CD4-positive, alpha-beta T cell treated with Interferon alpha-2 for 1 hour (primary cell): Measurements from ENCODE around the gene NAB1.
A peak's percentile ranks its signal among the peaks of the same experiment; 100 is the strongest.
"Not testable (repeated sequence)": the region's sequence is repeated elsewhere in the genome, so short reads cannot be mapped to it uniquely, and the experiment has no call there.

ENCODE experiments used
- DNase-seq, 2 donors: peaks; one replicate each; pipeline ENCODE4 v3.0.0-alpha.2; 2020 to 2022

Gene NAB1, protein sequence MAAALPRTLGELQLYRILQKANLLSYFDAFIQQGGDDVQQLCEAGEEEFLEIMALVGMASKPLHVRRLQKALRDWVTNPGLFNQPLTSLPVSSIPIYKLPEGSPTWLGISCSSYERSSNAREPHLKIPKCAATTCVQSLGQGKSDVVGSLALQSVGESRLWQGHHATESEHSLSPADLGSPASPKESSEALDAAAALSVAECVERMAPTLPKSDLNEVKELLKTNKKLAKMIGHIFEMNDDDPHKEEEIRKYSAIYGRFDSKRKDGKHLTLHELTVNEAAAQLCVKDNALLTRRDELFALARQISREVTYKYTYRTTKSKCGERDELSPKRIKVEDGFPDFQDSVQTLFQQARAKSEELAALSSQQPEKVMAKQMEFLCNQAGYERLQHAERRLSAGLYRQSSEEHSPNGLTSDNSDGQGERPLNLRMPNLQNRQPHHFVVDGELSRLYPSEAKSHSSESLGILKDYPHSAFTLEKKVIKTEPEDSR

DNA sequence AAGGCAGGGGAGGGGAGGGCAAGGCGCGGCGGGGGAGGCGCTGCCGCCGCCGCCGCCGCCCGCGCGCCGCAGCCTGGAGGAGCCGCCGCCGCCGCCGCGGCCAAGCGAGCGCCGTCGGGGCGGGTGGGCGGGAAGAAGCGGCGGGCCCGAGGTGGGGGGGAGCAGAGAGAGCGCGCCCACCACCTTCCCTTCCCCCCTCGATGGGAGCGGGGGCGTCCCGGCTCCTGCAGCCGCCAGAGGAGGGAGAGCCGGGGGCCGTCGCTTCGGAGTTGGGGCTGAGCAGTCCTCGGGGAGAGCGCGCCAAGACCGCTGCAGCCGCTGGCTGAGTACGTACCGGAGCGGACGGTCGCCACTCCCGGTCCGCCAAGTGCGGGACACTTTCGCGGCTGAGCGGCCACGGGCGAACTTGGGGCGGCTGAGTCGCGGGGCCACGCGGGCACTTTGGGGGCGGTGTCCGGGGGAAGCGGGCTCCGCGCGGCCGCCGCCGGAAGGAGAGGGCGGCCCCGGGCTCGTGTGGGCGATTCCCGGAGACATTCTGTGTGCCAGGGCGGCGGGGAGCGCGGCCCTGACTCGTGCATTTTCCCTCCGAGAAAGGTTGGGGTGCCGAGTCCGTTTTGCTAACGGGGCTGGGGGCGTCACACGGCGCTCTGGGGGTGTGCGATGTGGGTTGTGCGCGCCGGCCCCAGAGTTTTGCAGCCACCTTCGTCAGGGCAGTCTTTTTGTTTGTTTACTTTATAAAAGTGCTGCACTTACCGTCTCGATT, at the start of gene NAB1:
Gene NAB1 (plus strand): TSS at position 49 of the 763 bp plus-strand sequence. CDS start 10,094 bp downstream, outside the sequence.
- DNase-seq, result peak; percentile 37 to 67

DNA sequence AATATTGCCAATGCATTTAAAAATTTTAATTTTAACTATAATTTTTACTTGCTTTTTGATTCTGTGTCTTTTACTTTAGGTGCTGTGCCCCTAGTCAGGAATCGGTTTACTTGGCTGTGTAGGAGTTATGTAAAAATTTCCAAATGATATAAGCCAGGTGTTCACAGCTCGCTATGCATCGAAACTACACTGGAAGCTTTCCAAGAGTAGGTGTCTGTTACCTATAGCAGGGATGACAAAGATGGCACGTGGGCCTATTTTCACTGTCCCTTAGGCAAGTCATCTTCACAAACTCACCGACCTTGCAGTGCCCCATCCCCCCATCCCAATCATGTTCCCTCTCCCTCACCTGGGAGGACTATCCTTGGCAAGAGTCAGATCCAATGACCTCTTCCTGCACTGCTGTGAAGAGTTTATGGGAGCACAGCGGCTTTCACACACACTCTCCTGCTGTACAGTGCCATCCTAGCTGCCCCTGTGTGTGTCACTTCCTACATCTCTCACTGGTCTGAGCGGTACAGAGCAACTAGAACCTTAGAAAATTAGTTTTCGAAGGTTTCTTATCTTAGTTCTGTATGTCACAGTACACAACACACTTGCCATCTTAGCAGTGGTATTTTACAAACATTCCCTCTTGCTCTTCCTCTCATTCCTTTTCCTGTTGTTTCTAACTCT, 49.2 kb upstream of the NAB1 start:
- DNase-seq, result no peak

DNA sequence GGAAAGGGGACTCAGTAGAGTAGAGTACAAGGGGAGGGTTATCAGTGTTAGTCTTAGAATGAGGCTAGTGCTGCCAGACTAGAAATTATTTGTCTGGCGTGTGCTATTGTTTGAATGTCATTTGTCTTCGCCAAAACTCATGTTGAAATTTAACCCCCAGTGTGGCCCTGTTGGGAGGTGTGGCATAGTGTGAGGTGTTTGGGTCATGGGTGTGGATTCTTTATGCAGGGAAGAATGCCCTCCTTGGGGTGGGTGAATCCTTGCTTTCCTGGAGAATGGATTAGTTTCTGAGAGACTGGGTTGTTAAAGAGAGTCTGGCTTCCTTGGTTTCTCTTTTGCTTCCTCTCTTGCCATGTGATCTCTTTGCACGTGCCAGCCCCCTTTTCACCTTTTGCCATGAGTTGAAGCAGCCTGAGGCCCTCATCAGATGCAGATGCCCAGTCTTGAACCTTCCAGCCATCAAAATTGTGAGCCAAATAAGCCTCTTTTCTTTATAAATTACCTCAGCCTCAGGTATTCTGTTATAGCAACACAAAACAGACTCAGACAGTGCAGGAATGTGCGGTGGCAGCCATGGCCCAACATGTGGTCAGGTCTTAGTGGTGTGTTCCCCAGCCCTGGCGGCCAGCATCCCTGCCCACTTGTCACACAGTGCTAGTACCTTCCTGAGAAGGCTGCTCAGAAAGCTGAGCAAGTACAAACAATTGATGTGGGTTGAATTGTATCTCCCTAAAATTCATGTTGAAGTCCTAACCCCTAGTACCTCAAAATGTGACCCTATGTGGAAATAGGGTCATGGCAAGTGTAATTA, 48.4 kb upstream of the NAB1 start:
- no peak for DNase-seq

DNA sequence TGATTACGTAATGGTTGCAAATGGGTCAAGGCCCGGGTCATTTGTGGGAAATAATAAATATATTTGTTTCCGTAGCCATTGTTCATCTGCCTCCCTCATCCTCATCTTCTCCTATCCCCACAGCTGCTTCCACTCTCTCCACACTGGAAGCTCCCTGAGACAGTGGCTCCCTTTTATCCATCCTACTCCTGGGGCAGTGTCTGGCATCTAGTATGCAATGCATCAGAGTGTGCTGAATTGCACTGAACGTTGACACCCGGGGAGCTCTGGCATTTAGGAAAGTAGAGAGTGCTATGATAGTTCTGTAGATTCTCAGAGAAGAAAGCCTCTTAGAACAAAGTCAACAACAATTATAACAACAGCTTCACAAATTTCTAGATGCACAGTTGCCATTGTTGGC, 45.5 kb upstream of the NAB1 start:
- no peak for DNase-seq

DNA sequence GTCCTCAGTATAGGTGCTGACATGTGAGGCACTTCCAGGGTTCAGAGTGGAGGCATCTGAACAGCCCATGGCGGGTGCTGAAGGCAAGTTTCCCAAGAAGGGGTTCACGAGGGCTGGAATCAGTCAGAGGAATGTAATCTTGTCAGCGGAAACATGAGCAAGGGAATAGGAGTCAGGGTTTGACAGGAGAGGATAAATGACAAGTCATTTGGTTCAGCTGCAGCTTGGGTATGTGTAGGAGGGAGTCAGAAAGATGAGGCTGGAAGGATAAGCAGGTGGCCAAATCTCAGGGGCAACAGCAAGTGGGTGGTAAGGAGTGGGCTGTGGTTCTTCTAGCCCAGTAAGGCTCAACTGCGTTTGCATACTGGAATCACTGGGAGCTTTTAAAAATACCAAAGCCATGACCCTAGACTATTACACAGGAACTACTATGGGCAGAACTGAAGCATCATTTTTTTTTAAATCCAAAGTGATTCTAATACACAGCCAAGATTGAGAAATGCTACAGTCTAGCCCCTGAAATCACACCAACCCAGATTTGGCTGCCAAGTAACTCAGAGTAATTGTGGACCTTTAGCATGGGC, 41.8 kb upstream of the NAB1 start:
- no peak for DNase-seq

DNA sequence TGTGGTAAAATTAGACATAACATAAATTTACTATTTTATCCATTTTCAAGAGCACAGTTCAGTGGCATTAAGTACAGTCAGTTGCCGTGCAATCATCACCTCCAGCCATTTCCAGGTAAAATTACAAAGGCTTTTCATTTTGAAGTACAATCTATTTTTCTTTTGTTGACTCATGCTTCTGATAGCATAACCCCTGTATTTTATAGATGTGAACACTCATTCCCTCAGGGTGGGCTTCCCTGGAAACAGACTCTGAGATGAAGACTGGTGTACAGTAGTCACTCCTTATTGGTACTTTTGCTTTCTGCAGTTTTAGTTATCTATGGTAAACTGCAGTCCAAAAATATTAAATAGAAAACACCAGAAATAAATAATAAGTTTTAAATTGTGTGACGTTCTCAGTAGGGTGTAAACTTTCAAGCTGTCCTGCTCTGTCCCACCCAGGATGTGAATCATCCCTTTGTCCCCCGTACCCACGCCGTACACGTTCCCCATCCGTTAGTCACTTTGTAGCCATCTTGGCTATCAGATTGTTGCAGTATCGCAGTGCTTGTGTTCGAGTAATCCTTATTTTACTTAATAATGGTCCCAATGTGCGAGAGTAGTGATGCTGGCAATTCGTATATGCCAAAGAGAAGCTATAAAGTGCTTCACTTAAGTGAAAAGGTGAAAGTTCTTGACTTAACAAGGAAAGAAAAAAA, 41.1 kb upstream of the NAB1 start:
- no peak for DNase-seq

DNA sequence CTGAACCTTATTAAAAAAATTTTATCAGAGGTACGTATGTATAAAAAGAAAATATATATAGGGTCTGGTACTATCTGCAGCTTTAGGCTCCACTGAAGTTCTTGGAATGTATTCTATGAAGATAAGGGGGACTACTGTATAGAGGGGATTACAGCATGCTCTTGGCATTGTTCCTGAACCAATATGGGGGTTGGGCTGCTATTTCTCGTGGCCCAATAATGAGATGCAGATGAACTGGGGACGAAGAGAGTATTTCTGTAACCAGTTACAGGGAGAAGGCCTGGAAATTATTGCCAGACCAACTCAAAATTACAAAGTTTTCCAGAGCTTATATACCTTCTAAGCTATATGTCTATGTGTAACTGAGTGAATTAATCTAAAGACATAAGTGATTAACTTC, 40.0 kb upstream of the NAB1 start:
- DNase-seq, result not testable (repeated sequence)

DNA sequence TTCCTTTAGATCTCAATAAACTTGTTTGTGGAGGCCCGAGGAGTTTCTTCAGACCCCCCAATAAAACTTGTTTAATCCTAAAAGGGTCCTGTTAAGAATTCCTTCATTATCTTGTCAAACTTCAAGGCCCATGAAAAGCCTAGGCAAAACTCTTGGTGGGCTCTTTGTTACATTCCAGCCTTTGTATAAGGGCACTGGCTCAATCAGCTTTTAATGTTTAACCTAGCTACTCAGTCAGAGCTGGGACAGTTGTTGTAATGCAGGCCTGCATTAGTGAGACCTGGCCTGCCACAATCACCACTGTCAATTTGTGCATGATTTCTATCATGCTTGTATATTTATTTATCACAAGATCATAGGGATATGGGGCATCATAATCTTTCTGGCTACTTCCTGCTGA, 39.5 kb upstream of the NAB1 start:
- DNase-seq, result not testable (repeated sequence)

DNA sequence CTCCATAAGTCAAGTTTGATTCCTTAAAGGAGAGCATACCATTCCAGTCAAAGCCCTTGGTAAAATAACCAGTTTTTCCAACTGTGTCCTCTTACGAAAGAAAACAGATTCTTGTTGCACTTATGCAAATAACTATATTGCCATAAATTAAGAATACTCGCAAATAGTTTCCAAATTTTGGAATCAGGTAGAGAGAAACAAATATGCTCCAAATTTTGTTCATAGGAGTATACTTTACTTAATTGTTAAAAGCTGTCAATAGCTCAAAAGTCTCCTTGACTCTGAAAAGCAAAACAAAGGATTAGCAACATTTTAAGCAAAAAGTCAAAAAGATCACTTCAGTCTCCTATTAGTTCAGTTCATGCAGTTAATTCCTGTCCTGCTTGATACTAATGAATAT, 38.4 kb upstream of the NAB1 start:
- not testable (repeated sequence) for DNase-seq

DNA sequence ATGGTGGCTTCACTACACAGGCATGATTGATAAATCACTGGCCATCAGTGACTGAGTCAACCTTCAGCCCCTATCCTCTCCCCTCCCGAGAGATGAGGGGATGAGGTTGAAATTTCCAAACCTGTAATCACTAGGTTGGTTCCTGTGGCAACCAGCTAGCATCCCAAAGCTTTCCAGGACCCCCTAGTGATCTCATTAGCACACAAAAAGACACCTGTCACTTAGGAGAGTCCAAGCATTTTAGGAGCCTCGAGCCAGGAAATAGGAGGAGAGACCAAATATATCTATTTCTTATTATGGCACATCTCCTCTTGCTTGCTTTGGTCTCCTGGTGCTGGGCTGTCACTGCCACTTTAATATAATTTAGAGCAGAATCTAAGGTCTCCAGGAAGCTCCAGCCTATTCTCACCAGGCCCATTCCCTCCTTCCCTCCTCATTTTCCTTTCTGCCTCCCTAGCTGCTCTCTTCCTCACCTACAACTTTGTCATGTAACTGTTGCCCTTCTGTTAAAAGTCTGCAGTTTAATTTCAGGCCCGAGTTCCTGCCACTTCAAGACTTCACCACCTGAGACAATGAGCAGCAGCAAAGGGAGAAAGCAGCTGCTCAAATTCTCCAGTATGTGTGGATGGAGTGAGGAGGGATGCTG, 33.2 kb upstream of the NAB1 start:
- DNase-seq, result no peak

DNA sequence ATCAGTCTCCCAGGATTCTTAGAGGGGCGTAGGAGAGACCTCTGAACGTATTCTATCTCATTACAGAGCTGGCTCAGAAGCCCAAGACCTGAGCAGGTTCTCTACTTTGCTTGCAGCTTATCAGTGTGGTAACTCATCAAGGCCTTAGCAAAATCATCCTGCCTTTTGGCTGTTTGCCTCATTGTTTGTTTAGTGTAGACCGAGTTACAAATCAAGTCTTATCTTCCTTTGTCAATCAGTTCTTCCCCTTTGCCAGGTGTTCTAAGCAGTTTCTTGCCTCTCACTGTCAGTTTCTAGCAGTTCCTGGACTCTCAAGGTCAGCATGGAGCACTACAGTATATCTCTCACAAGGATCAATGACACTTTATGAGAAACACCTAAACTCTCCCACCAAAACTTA, 30.9 kb upstream of the NAB1 start:
- no peak for DNase-seq

DNA sequence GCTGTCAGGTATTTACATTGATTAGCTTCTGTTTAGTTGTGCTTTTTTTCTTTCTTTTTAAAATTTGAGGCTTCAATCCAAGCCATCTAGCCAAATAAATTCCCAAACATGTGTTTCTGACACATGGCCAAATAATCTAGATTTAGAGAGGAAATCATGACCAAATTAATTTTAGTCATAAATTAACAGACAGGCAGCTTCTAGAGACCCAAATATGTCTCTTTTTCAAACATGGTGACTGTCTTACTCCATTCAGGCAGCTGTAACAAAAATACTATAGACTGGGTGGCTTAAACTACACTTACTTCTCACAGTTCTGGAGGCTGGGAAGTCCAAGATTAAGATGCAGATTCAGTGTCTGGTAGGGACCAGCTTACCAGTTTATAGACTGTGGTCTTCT, 23.2 kb upstream of the NAB1 start:
- no peak for DNase-seq

DNA sequence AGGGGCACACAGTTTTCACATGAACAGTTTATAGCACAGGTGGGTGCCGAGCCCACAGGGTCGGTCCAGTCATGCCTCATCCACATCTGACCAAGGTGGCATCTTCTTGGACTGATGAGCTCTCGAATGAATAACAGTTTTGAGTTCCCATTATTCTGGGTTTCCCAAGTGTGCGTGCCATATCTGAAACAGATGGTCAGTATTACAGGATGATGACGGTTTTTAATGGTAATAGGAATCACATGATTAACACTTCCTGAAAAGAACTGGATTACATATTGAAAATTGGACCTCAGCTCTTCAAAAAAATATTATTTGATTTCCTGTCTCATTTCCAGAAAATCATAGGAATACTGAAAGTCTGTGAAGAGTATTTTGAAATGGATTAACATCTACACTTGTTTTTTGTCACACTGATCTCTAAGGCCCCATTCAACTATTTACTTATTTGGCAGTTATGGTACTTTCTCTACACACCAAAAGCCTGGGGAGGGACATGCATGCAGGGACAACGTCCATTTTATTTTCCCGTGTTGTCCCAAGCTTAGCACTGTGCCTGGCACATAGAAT, 22.2 kb upstream of the NAB1 start:
- DNase-seq, result no peak

DNA sequence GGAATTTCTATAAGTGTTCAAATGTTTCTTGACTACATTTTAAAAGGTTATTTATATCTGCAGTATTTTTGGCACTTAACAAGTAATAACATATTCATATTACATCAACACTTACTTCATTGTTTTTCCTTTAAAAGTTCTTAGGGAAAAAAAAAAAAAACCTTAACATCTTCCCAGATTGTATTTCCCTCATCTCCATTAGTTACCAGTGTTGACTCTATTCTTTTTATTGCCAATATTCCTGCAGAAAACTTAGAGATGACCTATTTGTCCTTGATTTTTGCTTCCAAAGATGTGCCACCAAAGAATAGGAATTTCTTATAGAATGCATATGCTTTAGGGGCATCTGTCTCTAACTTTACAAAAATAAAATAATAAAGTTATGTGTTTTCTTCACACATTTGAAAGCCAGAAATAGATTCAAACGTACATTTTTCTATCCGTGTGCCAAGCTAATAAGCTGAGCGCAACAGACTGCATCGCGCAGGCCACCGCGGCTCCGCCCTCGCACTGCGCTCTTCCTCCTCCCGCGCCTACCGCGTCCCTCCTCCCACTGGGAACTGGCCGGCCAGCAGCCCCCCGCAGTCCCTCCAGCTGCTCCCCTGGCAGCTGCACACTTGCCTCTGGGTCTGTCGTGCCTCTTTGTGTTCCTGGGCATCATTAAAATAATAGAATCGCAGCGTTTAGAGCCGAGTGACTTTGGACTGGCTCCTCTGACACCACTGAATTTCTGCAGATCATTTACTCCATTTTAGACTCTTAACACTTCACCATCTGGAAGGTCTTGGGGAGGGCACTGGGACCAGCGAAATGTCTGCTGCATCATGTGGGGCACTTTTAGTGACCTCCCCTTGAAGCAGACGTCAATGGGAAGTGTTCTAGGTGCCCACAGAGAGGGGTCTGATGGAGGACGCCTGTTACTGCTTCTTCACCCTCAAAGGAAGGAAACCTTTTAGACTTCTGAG, 21.2 kb upstream of the NAB1 start:
- DNase-seq, result peak in 1 of 2 donors; percentile 8

DNA sequence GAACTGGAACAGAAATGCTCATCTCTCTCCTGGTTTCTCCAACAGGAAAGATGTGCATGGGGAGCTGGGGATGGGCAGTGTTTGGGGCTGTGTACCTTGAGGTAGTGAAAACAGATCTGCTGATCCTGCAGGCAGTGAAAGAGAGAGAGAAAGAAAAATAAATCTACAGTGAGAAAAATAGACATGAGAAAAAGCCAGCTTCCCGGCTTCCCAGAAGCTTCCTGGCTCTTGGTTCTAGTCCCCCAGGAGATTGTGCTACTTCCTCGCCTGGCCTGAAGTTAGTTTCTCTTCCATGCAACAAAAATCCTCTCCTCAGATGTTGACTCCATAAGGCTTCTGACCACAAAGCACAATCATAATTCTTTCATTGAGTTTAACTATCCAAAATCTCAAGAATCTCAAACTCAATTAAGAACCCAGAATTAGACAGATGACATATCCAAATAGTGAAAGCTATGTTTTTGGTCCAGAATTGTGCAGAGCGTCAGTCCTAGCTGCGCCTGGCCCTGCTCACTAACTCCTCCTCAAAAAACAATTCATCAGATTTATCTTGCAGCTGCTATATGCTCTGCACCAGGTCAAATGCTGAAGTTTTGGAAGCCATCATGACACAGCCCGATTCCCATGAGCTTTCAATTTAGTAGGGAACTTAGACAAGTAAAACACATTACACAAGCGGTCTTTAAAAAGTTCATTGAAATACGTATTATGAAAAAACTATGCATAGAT, 20.1 kb upstream of the NAB1 start:
- DNase-seq, result no peak

DNA sequence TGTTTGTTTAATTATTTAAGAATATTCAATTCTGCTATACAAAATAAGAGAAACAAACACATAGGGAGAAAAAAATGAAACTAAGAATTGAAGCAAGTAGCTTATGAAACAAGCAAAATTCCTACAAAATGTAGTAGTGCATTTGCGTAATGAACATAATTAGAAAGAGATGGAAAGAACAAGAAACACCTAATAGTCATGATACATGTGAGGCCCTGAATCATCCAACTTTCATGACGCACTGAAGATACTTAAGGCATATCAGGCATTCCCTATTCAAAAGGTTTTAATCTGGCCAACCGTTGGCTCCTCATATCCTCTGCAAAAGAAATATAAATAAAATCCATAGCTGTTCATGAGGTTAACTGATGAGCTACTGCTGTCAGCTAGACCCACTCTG, 14.5 kb upstream of the NAB1 start:
- no peak for DNase-seq

DNA sequence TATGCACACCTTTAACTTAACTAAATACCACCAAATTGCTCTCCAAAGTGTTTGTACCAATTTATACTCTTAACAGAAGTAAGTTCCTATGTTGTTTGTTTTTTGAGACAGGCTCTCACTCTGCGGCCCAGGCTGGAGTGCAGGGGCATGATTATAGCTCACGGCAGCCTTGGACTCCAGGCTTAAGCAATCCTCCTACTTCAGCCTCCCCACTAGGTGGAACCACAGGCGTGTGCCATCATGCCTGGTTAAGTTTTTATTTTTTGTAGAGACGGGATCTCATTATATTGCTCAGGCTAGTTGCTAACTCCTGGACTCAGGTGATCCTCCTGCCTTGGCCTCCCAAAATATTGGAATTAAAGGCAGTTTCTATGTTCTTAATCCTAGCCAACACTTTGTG, 13.1 kb upstream of the NAB1 start:
- peak in 1 of 2 donors; percentile 33 for DNase-seq

DNA sequence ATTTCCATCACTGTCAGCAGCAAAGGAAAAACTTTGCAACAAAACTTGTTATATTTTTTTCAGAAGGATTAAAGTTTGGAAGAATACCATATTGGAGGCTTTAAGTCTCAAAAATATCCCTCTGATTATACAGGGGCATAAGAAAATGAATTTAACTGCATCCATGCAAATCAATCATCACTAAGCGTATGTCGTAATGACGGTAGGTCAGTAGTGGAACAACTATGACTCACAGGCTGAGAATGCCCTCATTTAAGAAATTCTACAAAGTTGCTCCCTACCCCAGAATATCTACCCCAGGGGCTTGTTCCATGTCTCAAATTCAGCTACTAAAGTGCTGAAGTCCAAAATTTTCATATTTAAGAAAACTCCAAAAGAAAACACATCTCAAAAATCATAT, 12.5 kb upstream of the NAB1 start:
- no peak for DNase-seq

DNA sequence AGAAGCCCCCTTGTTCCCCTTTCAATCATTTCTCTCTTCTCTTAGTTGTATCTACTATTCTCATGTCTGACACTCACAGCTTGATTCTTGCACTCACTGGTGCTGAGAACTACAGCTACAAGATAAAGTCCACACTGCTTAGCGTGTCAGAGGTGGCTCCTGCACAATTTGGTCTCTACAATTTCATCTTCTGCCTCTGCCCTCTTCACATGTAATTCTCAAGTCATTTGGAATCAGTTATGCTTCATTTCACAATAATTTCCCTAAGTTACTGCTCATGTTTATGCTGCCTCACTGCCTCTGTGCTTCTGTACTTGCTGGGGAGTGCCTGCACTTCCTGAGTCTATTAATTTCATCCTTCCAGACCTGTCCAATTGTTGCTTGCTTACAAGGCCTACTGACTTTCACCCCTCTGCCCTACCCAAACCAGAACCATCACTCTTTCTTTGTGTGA, 11.6 kb upstream of the NAB1 start:
- DNase-seq, result no peak
